Activated T-helper 17 cell treated with anti-CD3 and anti-CD28 coated beads, Interleukin-2, amount 50 U/mL, for 72 hours (primary cell): ENCODE measurements around the gene ZCCHC8. TPM values are rescaled to one million over a fixed set of nuclear protein-coding genes. Genes with fewer than 3 reads are reported as not detected.
"Not testable (repeated sequence)": the region's sequence is repeated elsewhere in the genome, so short reads cannot be mapped to it uniquely, and the experiment has no call there.

Source experiments
- ATAC-seq: fragments of 150-1000 bp; cut with Tn5 transposase; replicated peaks from 2 replicates; pipeline ENCODE4 v1.10.0; 2021; ENCODE audit warnings: mild to moderate bottlenecking, moderate library complexity
- H3K27ac Mint-ChIP-seq: one replicate; pipeline ENCODE4 v1.8.0; 2022; ENCODE audit warnings: mixed read lengths
- H3K27me3 Mint-ChIP-seq: one replicate; pipeline ENCODE4 v1.8.0; 2022; ENCODE audit warnings: mixed read lengths
- H3K36me3 Mint-ChIP-seq: one replicate; pipeline ENCODE4 v1.8.0; 2022; ENCODE audit warnings: low read depth, mild to moderate bottlenecking, mixed read lengths
- H3K4me1 Mint-ChIP-seq: one replicate; pipeline ENCODE4 v1.8.0; 2022; ENCODE audit warnings: mixed read lengths
- H3K4me3 Mint-ChIP-seq: one replicate; pipeline ENCODE4 v1.8.0; 2022; ENCODE audit warnings: mild to moderate bottlenecking, mixed read lengths
- H3K9me3 Mint-ChIP-seq: one replicate; pipeline ENCODE4 v1.8.0; 2022; ENCODE audit warnings: mixed read lengths
- total RNA-seq, 2 donors: library from RNA; stranded (reverse); gene quantifications; one replicate each; pipeline ENCODE4 v1.2.3, GENCODE V29; 2022

Gene ZCCHC8
- total RNA-seq, 2 donors from 2014 or later, result 33.6 to 37.0 TPM

DNA sequence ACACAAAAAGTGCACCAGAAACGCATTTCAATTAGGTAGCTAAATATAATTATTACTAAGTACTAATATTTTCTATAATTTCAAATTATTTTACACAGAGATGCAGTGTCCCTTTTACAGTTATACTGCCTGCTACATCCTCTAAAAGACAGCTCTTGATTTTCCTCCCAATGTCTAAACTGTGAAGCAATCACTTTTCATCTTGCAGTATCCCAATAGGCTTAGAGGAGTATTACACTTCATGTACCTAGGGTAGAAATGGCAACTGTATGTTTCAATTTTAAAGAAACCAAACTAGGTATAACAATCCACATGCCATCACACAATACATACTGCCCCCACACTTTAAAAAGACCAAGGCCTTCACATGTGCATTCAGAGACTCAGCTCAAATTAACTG, 18.7 kb upstream of the ZCCHC8 start:
- peaks cover 22% of the 10 kb centered on the region for H3K4me1 Mint-ChIP-seq
- H3K4me3 Mint-ChIP-seq, result no peak overlapping the region
- no peaks in the 10 kb centered on the region for H3K36me3 Mint-ChIP-seq
- no peaks in the 10 kb centered on the region for H3K9me3 Mint-ChIP-seq
- no peaks in the 10 kb centered on the region for H3K27me3 Mint-ChIP-seq
- no peak overlapping the region for H3K27ac Mint-ChIP-seq
- ATAC-seq, result no peak

DNA sequence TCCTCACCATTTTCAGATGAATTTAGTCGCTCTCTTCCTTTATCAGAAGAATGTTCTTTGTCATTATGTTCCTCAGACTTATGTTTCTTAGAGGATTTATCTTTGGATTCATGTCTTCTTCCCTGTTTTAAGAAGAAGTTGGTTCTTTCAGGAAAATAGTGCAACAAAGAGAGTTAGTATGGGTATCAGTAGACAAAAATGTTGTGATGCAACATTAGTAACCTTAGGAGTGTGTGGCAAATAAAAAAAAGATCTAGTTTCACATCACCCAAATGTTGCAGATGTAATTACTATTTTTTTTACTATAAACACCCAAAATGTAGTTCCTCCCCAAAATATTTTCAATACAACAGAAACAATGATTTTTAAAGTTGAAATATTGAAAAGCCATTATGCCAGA, 18.2 kb upstream of the ZCCHC8 start:
- Mint-ChIP-seq H3K4me3 (peak overlapping the region; percentile 8), H3K9me3 (no peaks in the 10 kb centered on the region), H3K4me1 (peaks cover 18% of the 10 kb centered on the region), H3K27ac (no peak overlapping the region), H3K36me3 (no peaks in the 10 kb centered on the region), H3K27me3 (no peaks in the 10 kb centered on the region)
- ATAC-seq, result no peak

GRCh38 chr12:122517877-122518276, 17.1 kb upstream of the ZCCHC8 start:
- no peaks in the 10 kb centered on the region for H3K9me3 Mint-ChIP-seq
- peak; percentile 78 for ATAC-seq
- H3K4me1 Mint-ChIP-seq, result peaks cover 12% of the 10 kb centered on the region
- H3K4me3 Mint-ChIP-seq, result peak overlapping the region; percentile 8
- H3K27me3 Mint-ChIP-seq, result no peaks in the 10 kb centered on the region
- no peaks in the 10 kb centered on the region for H3K36me3 Mint-ChIP-seq
- H3K27ac Mint-ChIP-seq, result peak overlapping the region; percentile 56

- no peaks in the 10 kb centered on the region for H3K36me3 Mint-ChIP-seq
- H3K9me3 Mint-ChIP-seq, result no peaks in the 10 kb centered on the region
- H3K4me3 Mint-ChIP-seq, result no peak overlapping the region
- H3K4me1 Mint-ChIP-seq, result peaks cover 12% of the 10 kb centered on the region
- peak overlapping the region; percentile 56 for H3K27ac Mint-ChIP-seq
- no peak for ATAC-seq
- no peaks in the 10 kb centered on the region for H3K27me3 Mint-ChIP-seq
These were observed 16.0 kb upstream of the ZCCHC8 start for GRCh38 chr12:122516544-122517361.

- Mint-ChIP-seq H3K4me3 (no peak overlapping the region), H3K36me3 (no peaks in the 10 kb centered on the region), H3K27me3 (no peaks in the 10 kb centered on the region), H3K9me3 (no peaks in the 10 kb centered on the region), H3K27ac (no peak overlapping the region), H3K4me1 (peaks cover 3% of the 10 kb centered on the region)
- no peak for ATAC-seq
These were observed 14.5 kb upstream of the ZCCHC8 start for GRCh38 chr12:122515275-122515674.

DNA sequence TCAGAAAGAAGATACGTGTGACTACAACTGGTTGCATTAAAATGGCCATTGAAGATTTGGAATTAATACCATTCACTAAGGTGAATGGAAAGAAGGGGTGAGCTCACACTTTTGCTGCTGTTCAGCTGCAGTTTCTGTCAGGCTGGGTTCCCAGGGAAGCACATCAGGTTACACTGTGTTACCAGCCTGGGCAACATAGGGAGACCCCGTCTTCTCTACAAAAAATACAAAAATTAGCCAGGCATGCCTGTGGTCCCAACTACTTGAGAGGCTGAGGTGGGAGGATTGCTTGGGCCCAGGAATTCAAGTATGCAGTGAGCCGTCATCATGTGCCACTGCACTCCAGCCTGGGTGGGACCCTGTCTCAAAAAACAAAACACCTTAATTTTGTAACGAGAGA, 12.9 kb upstream of the ZCCHC8 start:
- H3K27me3 Mint-ChIP-seq, result no peaks in the 10 kb centered on the region
- H3K27ac Mint-ChIP-seq, result no peak overlapping the region
- H3K4me1 Mint-ChIP-seq, result no peaks in the 10 kb centered on the region
- ATAC-seq, result no peak
- no peaks in the 10 kb centered on the region for H3K9me3 Mint-ChIP-seq
- H3K4me3 Mint-ChIP-seq, result no peak overlapping the region
- no peaks in the 10 kb centered on the region for H3K36me3 Mint-ChIP-seq

GRCh38 chr12:122513028-122513427, 12.3 kb upstream of the ZCCHC8 start:
- not testable (repeated sequence) for H3K36me3 Mint-ChIP-seq, H3K27me3 Mint-ChIP-seq, H3K4me1 Mint-ChIP-seq, H3K27ac Mint-ChIP-seq, ATAC-seq, H3K9me3 Mint-ChIP-seq, H3K4me3 Mint-ChIP-seq

GRCh38 chr12:122508163-122508562, 7.4 kb upstream of the ZCCHC8 start:
- peaks cover 12% of the 10 kb centered on the region for H3K36me3 Mint-ChIP-seq
- no peak overlapping the region for H3K4me3 Mint-ChIP-seq
- ATAC-seq, result no peak
- no peaks in the 10 kb centered on the region for H3K9me3 Mint-ChIP-seq
- peaks cover 5% of the 10 kb centered on the region for H3K4me1 Mint-ChIP-seq
- no peak overlapping the region for H3K27ac Mint-ChIP-seq
- no peaks in the 10 kb centered on the region for H3K27me3 Mint-ChIP-seq

DNA sequence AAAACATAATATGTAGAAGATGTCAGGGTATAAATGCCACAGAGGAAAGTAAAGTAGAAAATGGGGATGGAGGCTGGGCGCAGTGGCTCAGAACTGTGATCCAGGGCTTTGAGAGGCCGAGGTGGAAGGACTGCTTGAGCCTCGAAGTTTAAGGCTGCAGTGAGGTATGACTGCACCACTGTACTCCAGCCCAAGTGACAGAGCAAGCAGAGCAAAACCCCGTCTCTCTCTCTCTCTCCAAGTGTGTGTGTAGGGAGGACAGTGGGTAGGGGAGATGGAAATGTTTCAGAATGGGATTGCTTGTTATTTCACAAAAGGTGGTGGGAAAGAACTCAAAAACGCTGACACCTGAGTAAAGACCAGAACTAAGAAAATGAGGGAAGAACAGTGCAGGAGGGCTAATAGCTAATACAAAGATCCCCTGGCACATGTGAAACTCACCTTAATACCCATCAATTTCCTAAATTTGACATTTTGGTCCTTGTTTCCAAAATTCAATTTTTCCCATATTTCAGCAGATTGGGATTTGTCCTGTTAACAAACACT, 5.7 kb upstream of the ZCCHC8 start:
- Mint-ChIP-seq H3K4me1 (peaks cover 13% of the 10 kb centered on the region), H3K27ac (peak overlapping the region; percentile 49), H3K36me3 (peaks cover 25% of the 10 kb centered on the region), H3K9me3 (no peaks in the 10 kb centered on the region), H3K4me3 (no peak overlapping the region), H3K27me3 (no peaks in the 10 kb centered on the region)
- ATAC-seq, result no peak

DNA sequence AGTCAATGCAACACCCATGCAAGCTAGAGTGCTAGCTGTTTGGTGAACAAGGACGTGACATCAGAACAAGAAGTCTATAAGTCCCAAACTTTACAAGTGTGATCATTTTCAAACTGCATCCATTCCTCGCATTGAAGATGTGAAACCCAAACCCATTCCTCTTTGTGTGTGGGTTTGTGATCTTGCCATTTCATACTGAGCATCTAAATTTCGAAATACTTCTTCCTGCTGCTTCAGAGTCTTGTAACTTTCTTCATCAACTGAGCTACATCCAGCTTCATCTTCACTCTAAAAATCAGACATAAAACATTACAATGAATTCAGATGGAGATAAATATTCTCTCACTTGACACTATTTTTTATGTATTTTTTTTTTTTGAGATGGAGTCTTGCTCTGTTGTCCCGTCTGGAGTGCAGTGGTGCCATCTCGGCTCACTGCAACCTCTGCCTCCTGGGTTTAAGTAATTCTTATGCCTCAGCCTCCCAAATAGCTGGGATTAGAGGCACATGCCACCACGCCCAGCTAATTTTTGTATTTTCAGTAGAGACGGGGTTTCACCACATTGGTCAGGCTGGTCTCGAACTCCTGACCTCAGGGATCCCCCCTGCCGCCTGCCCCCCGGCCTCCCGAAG, 4.8 kb upstream of the ZCCHC8 start:
- ATAC-seq, result no peak
- Mint-ChIP-seq H3K36me3 (peaks cover 32% of the 10 kb centered on the region), H3K27ac (no peak overlapping the region), H3K4me1 (peaks cover 13% of the 10 kb centered on the region), H3K4me3 (no peak overlapping the region), H3K9me3 (no peaks in the 10 kb centered on the region), H3K27me3 (no peaks in the 10 kb centered on the region)

GRCh38 chr12:122503783-122504590, 3.3 kb upstream of the ZCCHC8 start:
- no peak for ATAC-seq
- Mint-ChIP-seq H3K27ac (no peak overlapping the region), H3K4me3 (no peak overlapping the region), H3K36me3 (peaks cover 42% of the 10 kb centered on the region), H3K27me3 (no peaks in the 10 kb centered on the region), H3K4me1 (peaks cover 13% of the 10 kb centered on the region), H3K9me3 (no peaks in the 10 kb centered on the region)

DNA sequence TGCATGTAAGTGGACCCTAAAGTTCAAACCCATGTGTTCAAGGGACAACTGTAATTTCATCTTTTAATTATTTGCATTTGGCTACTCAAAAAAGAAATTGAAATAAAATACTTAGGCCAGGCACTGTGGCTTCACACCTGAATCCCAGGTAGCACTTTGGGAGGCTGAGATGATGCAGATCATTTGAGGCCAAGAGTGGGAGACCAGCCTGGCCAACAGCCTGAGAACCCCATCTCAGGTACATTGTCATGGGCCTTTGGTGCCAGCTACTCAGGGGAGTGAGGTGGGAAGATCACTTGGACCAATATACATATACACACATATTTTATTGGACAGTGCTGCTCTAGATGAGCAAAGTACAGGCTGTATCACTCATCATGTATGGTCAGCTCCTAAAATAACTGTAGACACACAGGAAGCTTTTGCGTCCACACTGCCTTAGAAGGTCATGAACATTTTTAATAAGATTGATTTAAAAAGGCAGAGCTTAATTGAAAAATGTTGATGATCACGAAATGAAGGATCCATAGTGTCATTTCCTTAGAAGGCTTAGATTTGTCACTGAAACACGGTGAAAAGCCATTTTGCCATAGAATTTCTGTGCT, 2.5 kb upstream of the ZCCHC8 start:
- Mint-ChIP-seq H3K27me3 (no peaks in the 10 kb centered on the region), H3K9me3 (no peaks in the 10 kb centered on the region), H3K36me3 (peaks cover 49% of the 10 kb centered on the region), H3K4me1 (peaks cover 13% of the 10 kb centered on the region), H3K27ac (no peak overlapping the region), H3K4me3 (no peak overlapping the region)
- ATAC-seq, result no peak

DNA sequence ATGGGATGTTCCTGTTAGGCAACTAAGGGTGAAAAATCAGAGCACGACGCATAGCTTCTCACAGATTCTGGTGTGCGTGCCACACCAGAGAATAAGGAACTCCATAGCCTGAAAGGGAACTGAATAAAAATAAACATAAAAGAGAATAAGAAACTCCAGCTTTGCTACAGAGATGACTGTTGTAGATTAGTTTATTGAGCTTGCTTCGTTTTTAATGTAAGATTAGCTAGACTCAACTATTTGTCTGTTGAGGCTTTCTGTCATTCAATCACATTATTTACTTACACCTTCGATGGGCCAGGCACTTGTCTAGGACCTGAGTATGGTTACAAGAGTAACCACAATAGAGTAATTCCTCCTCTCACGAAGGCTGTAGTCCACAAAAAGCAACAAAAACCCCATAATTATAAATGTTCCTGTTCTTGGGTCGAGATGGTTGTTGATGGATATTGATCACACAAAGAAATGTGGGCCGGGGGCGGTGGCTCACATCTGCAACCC, 807 bp upstream of the ZCCHC8 start:
- Mint-ChIP-seq H3K27ac (peak overlapping the region; percentile 84), H3K36me3 (peaks cover 61% of the 10 kb centered on the region), H3K9me3 (no peaks in the 10 kb centered on the region), H3K4me1 (peaks cover 13% of the 10 kb centered on the region), H3K4me3 (peak overlapping the region; percentile 98), H3K27me3 (no peaks in the 10 kb centered on the region)
- ATAC-seq, result no peak
